NAMALWA (cell line): ENCODE measurements around the gene ADGRL3.
A peak's percentile ranks its signal among the peaks of the same experiment; 100 is the strongest.
"Not testable (repeated sequence)": the region's sequence is repeated elsewhere in the genome, so short reads cannot be mapped to it uniquely, and the experiment has no call there.

Experiments used
- DNase-seq: peaks from one replicate; pipeline ENCODE4 v3.0.0-alpha.2; 2015; ENCODE audit warnings: low spot score

ADGRL3 gene

GRCh38 chr4:61909031-61909430 lies 708.9 kb downstream of the ADGRL3 start:
- no peak for DNase-seq

GRCh38 chr4:61911313-61911756 lies 711.2 kb downstream of the ADGRL3 start:
- DNase-seq: no peak

GRCh38 chr4:61913619-61914018 lies 713.5 kb downstream of the ADGRL3 start:
- DNase-seq: no peak

GRCh38 chr4:61915501-61915900 lies 715.4 kb downstream of the ADGRL3 start:
- no peak for DNase-seq

GRCh38 chr4:61918507-61918906 lies 718.4 kb downstream of the ADGRL3 start:
- no peak for DNase-seq

- DNase-seq: no peak
These were observed 718.9 kb downstream of the ADGRL3 start for GRCh38 chr4:61918987-61919386.

- DNase-seq: no peak
These were observed 719.4 kb downstream of the ADGRL3 start for GRCh38 chr4:61919561-61919960.

- DNase-seq: no peak
These were observed 721.8 kb downstream of the ADGRL3 start for GRCh38 chr4:61921920-61922319.

- DNase-seq: no peak
These were observed 722.6 kb downstream of the ADGRL3 start for GRCh38 chr4:61922766-61923165.

GRCh38 chr4:61923179-61923578 lies 723.1 kb downstream of the ADGRL3 start:
- no peak for DNase-seq

GRCh38 chr4:61924131-61924530 lies 724.0 kb downstream of the ADGRL3 start:
- no peak for DNase-seq

GRCh38 chr4:61933527-61933926 lies 733.4 kb downstream of the ADGRL3 start:
- DNase-seq: no peak

- no peak for DNase-seq
These were observed 734.1 kb downstream of the ADGRL3 start for GRCh38 chr4:61934198-61934597.

- no peak for DNase-seq
These were observed 738.2 kb downstream of the ADGRL3 start for GRCh38 chr4:61938250-61938846.

GRCh38 chr4:61950625-61951024 lies 750.5 kb downstream of the ADGRL3 start:
- DNase-seq: no peak

GRCh38 chr4:61953386-61953785 lies 753.3 kb downstream of the ADGRL3 start:
- DNase-seq: no peak

GRCh38 chr4:61958591-61958990 lies 758.5 kb downstream of the ADGRL3 start:
- no peak for DNase-seq

GRCh38 chr4:61959087-61959486 lies 759.0 kb downstream of the ADGRL3 start:
- DNase-seq: no peak

GRCh38 chr4:61984260-61984909 lies 784.3 kb downstream of the ADGRL3 start:
- peak; percentile 10 for DNase-seq

GRCh38 chr4:61985426-61985825 lies 785.3 kb downstream of the ADGRL3 start:
- DNase-seq: no peak

- DNase-seq: not testable (repeated sequence)
These were observed 786.8 kb downstream of the ADGRL3 start for GRCh38 chr4:61986929-61987328.

GRCh38 chr4:61992351-61992750 lies 792.2 kb downstream of the ADGRL3 start:
- no peak for DNase-seq

GRCh38 chr4:61994036-61994435 lies 793.9 kb downstream of the ADGRL3 start:
- no peak for DNase-seq
